VCaP (cell line): ENCODE measurements around the gene ANKRD1.

ENCODE experiments used
- H3K27ac ChIP-seq: fragments of 450-650 bp; 2 replicates; pipeline ENCODE4 v1.5.1; 2017
- TF ChIP-seq, protein P1 (sequence below): fragments of 450-650 bp; conservative IDR thresholded peaks from 2 replicates; pipeline ENCODE4 v1.5.1; 2017; ENCODE audit warnings: mild to moderate bottlenecking, moderate library complexity

Gene ANKRD1

GRCh38 chr10:90914992-90915765 lies 5.7 kb downstream of the ANKRD1 start:
- no peak overlapping the region for H3K27ac ChIP-seq
- TF ChIP-seq, protein P1, sequence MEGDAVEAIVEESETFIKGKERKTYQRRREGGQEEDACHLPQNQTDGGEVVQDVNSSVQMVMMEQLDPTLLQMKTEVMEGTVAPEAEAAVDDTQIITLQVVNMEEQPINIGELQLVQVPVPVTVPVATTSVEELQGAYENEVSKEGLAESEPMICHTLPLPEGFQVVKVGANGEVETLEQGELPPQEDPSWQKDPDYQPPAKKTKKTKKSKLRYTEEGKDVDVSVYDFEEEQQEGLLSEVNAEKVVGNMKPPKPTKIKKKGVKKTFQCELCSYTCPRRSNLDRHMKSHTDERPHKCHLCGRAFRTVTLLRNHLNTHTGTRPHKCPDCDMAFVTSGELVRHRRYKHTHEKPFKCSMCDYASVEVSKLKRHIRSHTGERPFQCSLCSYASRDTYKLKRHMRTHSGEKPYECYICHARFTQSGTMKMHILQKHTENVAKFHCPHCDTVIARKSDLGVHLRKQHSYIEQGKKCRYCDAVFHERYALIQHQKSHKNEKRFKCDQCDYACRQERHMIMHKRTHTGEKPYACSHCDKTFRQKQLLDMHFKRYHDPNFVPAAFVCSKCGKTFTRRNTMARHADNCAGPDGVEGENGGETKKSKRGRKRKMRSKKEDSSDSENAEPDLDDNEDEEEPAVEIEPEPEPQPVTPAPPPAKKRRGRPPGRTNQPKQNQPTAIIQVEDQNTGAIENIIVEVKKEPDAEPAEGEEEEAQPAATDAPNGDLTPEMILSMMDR = no peak

- H3K27ac ChIP-seq = no peak overlapping the region
- TF ChIP-seq, protein P1 = no peak
Observed at GRCh38 chr10:90913774-90914420, 7.0 kb downstream of the ANKRD1 start.

DNA sequence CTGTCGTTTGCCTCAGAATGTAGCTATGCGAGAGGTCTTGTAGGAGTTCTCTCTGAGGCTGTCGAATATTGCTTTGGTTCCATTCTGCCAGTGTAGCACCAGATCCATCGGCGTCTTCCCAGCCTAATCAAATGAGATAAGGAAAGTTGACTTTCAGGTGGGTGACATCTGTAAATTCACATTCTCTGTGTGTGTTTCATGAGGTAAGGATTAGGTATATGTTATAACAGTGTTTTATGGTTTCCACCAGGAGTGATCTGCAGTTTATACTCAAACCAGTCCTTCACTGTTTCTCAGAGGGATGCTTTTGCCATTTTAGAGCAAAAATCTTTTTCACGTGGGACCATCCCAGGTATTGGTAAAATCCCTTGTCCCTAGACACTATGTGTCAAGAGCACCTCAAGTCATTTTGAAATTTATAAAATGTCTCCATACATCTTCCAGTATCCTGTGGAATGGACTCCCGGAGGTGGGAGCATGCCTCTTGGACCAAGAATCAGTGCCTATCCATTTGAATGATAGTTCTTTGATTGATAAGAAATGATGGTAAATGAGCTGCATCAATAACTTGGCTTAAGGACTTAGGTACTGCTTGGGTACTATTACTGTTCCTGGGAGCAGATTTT lies 7.9 kb downstream of the ANKRD1 start:
- TF ChIP-seq, protein P1 = no peak
- no peak overlapping the region for H3K27ac ChIP-seq

GRCh38 chr10:90912174-90912573 lies 8.7 kb downstream of the ANKRD1 start:
- peak overlapping the region; percentile 19; the same call in 1 of the 2 replicates for H3K27ac ChIP-seq
- TF ChIP-seq, protein P1 = no peak

DNA sequence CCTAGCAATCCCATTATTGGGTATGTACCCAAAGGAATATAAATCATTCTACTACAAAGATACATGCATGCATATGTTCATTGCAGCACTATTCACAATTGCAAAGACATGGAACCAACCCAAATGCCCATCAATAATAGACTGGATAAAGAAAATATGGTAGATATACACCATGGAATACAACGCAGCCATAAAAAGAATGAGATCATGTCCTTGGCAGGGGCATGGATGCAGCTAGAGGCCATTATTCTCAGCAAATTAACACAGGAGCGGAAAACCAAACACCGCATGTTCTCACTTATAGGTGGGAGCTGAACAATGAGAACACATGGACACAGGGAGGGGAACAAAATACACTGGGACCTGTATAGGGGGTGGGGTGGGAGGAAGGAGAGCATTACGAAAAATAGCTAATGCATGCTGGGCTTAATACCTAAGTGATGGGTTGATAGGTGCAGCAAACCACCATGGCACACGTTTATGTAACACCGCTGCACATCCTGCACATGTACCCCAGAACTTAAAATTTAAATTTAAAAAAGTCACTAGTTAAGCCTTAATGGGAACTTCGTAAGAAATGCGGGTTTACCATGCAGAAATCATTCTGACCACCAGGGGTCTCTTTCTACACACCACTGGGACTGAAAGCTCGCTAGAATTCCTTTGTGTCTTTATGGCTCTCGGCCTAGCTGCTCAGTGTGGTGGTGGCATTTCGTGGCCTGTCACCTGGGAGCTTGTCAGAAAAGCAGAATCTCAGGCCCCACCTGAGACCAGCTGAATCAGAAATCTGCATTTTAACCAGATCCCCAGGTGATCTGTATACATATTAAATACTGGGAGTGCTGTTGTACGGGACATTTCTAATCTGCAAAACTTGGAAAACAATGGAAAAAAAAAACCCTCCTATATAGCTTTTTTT lies 9.5 kb downstream of the ANKRD1 start:
- H3K27ac ChIP-seq = peak overlapping the region; percentile 19; the same call in 1 of the 2 replicates

DNA sequence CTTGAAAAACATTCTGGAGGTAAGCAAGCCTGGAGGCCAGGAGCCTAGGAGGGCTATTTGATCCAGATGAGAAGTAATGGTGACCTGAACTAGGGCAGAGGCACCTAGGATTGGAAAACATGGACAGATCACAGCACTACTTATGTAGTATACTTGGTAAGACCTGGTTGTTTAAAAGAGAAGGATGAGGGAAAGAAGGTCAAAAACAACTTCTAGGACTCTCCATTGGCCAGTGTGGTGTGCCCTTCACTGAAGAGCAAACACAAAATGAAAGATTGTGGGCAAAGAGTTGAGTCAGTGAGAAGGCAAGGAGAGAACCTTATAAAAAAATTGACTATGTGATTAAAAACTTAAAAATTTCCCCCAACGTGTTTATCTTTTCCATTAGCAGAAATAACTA lies 14.3 kb downstream of the ANKRD1 start:
- TF ChIP-seq, protein P1 = no peak
- no peak overlapping the region for H3K27ac ChIP-seq

More for the DNA sequence above, 9.5 kb downstream of the ANKRD1 start:
- TF ChIP-seq, protein P1 = peak; percentile 88
